ENCODE data around the gene CYP19A1.

The CYP19A1 gene

DNA sequence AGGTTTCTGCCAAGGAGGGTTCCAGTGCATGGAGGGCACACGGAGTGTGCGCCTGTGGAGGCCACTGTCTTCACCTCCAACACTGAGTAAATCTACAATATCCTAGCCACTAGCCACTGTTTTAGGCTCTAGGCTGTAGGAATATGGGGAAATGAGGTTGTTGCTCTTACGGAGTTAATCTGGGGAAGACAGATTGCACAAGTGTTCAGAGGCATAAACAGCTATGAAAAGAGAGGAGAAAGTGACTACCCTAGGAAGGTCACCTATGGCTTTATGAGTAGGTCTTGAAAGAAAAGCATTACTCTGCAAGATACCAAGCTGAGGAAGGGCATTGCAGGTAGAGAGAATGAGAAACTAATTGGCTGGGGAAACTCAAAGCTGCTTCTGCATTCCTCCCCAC lies 85.7 kb downstream of the CYP19A1 start:
- DNase-seq, result no peak

GRCh38 chr15:51251556-51251955 lies 86.8 kb downstream of the CYP19A1 start:
- no peak for DNase-seq

GRCh38 chr15:51250217-51251011 lies 88.0 kb downstream of the CYP19A1 start:
- DNase-seq, result no peak

GRCh38 chr15:51245628-51246027 lies 92.8 kb downstream of the CYP19A1 start:
- DNase-seq, result no peak

DNA sequence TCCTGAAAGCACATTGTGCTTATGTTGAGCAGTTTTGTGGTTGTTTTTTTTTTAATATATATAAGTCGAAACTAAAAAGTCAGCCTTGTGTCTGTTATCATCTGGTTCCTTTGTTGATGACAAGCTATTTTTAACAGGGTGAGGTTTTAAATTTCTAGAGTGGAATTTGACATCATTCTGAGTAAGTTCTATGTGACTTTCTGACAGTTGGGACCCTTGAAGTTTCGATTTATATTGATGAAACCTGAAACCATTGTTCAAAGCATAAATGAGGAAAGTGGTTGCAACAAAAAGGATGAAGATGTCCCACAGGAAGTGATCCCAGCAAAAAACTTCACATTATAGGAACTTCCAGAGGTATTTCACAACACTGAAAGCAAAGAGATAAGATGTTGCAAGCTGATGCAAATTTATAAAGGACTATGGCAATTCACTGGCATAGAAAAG lies 94.0 kb downstream of the CYP19A1 start:
- DNase-seq, result no peak

GRCh38 chr15:51243774-51244173 lies 94.6 kb downstream of the CYP19A1 start:
- no peak for DNase-seq

DNA sequence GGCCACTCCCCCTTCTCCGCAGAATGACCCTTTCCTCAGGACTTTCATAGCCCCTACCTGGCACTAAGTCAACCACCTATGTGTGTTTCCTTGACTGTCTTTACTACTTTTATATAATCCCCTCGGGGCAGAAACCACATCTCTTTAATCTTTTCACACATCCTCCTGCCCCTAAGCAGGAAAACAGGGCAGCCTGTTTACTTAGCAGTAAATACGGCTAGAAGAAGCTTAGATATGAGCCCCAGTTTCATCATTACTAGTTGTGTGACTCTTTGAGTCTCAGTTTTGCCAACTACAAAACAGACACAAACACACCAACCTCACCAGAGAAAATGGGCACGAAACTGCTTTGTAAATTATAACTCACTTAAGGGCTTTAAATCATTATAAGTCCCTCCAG lies 98.3 kb downstream of the CYP19A1 start:
- no peak for DNase-seq

- DNase-seq, result no peak
Observed at GRCh38 chr15:51237816-51238215, 100.6 kb downstream of the CYP19A1 start.

DNA sequence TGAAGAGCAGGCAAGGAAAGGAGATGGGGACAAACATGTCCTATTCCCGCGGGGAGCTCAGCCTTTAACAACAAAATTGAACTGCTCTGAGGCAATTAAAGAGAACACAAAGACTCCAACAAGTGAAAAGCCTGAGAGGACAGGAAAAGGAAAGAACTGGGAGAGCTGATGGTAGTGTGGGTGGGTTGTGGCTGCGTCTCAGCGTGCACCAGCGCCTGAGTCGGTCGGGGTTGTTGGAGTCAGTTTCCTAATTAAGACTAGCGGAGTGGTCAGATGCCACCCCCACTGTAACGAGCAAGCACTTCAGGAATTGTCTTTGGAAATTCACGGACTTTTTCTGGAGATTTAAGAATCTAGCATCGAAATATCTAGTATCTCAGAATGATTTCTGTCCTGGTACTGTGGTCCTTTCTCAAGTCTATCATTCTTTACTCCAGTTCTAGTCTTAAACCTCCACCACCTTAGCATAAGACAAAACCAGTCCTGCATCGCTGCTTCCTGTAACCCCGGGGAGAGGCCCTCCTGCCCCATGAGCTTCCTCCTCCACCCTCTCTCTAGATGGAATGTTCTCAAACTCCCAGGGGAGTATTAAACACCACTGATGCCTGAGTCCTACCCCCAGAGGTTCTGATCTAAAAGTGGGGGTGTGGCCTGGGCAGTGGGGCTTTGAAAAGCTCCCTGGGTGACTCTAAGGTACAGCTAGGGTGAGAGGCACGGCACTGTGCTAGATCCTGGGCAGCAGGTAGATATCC lies 104.0 kb downstream of the CYP19A1 start:
- DNase-seq, result no peak

DNA sequence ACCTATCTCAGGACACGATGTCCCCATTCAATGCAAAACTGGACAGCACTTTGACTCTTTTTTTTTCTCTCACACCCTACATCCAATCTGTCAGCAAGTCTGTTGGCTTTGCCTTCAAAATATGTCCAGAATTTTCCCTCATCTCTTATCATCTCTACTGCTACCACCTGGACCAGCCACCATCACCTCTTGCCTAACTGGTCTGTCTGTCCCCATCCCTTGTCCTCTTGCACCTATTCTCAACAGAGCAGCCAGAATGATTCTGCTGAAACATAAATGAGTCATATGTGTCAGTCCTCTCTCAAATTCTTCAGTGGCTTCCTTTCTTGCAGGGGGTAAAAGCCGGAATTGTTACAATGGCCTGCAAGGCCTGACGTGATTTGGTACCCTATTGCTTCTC lies 105.8 kb downstream of the CYP19A1 start:
- DNase-seq, result no peak

DNA sequence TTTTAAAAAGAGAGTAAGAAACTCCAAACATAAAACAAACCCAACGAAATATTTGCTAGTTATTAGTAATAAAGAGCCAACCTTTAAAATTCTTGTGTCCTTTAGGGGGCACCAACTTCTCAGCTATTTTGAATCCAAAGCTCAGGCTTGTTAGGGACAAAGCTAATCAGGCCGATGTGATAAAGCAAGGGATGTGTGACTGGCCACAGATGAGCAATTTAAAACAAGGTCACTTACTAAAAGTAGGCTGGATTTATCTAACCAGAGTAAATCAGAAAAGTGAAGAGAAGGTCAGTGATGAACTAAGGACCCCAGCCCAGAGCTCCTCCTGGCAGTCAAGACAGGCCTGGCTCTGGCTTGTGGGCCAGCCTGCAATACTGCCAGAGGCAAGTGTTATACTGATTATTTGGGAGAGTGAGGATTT lies 108.5 kb downstream of the CYP19A1 start:
- DNase-seq, result peak; percentile 16

DNA sequence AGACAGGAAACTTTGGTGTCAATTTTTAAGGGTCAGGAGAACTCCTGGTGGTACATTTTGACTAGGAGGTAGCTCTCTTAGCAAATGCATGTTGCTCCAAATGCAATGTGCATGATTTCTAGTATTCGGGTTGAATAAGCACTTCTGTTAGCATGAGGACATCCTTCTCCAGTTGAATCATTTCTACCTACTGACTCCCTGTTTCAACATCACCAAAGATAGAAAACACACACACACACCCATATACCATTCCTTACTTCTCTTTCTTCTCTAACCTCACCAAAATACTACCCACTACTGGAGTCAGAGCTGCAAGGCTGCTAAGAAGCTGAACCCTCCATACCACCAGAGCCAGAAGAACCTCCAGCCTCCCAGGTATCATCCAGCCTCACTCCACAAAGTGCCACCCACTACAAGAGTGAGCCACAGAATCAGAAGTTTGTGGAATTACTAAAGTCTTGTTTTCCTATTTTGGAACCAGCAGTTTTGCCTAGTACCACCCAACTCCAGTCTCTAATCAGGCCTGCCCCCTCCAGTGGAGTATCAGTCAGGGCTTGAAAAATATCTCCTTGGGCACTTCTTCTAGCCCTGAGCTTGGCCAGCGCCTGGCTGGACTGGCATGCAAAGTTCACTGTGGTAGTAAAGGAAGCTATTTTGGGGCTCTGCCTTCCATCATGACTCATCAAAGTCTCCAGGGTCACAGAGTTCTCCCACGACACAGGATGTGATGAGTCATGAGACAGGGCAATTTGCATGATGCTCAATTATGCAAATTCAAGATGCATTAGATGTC lies 110.3 kb downstream of the CYP19A1 start:
- no peak for DNase-seq

DNA sequence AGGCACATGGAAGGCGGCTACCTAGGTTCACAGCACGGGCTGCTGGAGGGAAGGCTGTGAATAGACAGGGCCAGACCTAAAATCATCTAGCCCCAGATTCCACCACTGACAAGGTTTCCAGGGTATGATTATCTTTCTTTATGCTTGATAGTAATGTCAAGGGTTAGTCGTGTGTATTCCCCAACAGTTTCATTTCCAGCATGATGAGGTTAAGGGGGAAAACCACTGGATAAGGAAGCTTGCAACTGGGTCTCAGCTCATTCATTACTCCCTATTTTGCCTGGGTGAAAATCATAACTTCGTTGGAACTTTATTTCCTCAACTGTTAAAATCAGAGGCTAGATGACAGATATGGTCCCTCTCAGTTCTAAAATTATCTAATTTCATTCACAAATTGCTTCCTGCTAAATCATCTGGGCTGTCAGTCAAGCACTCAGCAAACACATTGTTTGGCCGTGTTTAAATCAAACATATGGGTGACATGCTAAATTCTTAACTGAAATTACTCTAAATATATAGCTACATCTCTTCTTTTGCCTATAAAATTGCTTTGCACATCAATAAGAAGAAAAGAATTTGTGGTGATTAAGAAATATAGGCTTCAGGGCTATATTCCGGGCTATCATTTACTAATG lies 111.7 kb downstream of the CYP19A1 start:
- DNase-seq, result no peak

- no peak for DNase-seq
Observed at GRCh38 chr15:51224428-51224827, 114.0 kb downstream of the CYP19A1 start.

GRCh38 chr15:51223771-51224229 lies 114.6 kb downstream of the CYP19A1 start:
- DNase-seq, result no peak

GRCh38 chr15:51218299-51218938 lies 120.0 kb downstream of the CYP19A1 start:
- DNase-seq, result no peak

GRCh38 chr15:51212909-51213308 lies 125.5 kb downstream of the CYP19A1 start:
- DNase-seq, result no peak

- DNase-seq, result no peak
Observed at GRCh38 chr15:51212239-51212638, 126.2 kb downstream of the CYP19A1 start.

DNA sequence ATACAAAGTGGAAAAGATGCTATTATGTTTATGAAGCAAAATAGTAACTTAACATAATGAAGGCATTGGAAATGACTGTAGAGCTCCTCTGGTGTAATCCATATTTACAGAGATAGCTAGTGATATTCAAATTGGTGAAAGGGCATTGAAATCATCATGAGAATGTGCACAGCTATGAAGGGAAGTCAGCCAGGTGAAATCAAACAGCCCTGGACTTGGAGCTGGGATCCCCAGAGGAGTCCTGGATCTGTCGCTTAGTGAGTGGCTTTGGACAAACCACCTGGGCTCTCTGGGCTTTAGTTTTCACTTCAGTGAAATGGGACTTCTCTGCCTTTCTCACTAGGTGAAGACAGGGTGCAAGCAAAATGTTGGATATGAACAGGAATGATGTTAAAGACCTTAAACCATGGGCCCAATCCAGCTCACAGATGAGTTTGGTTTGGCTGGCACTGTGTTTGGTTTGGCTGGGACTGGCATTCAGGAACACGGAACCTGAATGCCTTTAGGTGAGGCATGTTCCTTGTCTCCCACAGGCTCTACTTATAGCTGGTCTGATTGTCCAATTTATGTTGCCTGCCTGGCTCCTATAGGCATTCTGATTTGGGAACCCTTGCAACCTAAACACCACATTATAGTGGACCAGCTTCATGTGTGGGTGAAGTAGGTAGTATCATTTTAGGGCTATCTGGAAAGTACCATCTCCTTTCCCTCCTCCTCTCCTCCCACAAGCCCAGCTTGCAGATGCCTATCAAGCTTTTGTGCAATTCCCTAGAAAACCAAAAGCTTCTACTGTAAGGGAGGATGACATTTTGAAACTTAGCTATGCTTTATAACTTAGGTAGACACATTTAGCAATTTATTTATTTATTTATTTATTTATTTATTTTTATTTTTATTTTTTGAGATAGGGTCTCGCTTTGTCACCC lies 133.1 kb downstream of the CYP19A1 start:
- DNase-seq, result no peak

GRCh38 chr15:51203797-51204196 lies 134.6 kb downstream of the CYP19A1 start:
- no peak for DNase-seq

- no peak for DNase-seq
Observed at GRCh38 chr15:51202783-51203182, 135.6 kb downstream of the CYP19A1 start.

Measured in NCI-H2171 treated with DMSO at 0.1 percent for 48 hours (cell line).